Loucy (cell line): ENCODE measurements around the gene EIF1AX.

ENCODE experiments used
- H2AFZ ChIP-seq: fragments of 200-600 bp; sonication (generic); 2 replicates; pipeline ENCODE4 v1.6.0; 2016; ENCODE audit warnings: antibody characterized with exemption, mild to moderate bottlenecking, low read length, moderate library complexity
- H3F3A ChIP-seq: fragments of 200-600 bp; 2 replicates; pipeline ENCODE4 v1.6.0; 2016; ENCODE audit warnings: antibody characterized with exemption, low read depth, mild to moderate bottlenecking
- H3K27me3 ChIP-seq: fragments of 200-600 bp; sonication (generic); 2 replicates; pipeline ENCODE4 v1.6.1; 2014; ENCODE audit warnings: low read length, mild to moderate bottlenecking; ENCODE audit not compliant: insufficient read depth, poor library complexity, severe bottlenecking
- H3K36me3 ChIP-seq: fragments of 200-600 bp; sonication (generic); 2 replicates; pipeline ENCODE4 v1.6.1; 2016; ENCODE audit warnings: low read length; ENCODE audit not compliant: insufficient read depth
- H3K4me1 ChIP-seq: fragments of 200-600 bp; sonication (generic); 2 replicates; pipeline ENCODE4 v1.5.1; 2014; ENCODE audit warnings: low read length, mild to moderate bottlenecking; ENCODE audit not compliant: insufficient read depth, poor library complexity, severe bottlenecking
- H3K4me2 ChIP-seq: fragments of 200-600 bp; sonication (generic); 2 replicates; pipeline ENCODE4 v1.6.0; 2014; ENCODE audit warnings: antibody characterized with exemption, low read length, low read depth, mild to moderate bottlenecking; ENCODE audit not compliant: poor library complexity, severe bottlenecking
- H3K4me3 ChIP-seq: fragments of 200-600 bp; sonication (generic); 2 replicates; pipeline ENCODE4 v1.5.1; 2014; ENCODE audit warnings: low read length, mild to moderate bottlenecking, mixed read lengths; ENCODE audit not compliant: poor library complexity, severe bottlenecking
- H3K79me2 ChIP-seq: fragments of 200-600 bp; sonication (generic); 2 replicates; pipeline ENCODE4 v1.6.1; 2014; ENCODE audit warnings: low read length; ENCODE audit not compliant: insufficient read depth
- H3K9ac ChIP-seq: fragments of 200-600 bp; sonication (generic); 2 replicates; pipeline ENCODE4 v1.6.0; 2014; ENCODE audit warnings: mild to moderate bottlenecking, low read depth, low read length, moderate library complexity; ENCODE audit not compliant: poor library complexity, severe bottlenecking
- H3K9me2 ChIP-seq: fragments of 200-600 bp; sonication (generic); replicated peaks from 2 replicates; pipeline ENCODE4 v1.6.1; 2016; ENCODE audit warnings: low read depth, low read length, mixed read lengths
- H3K9me3 ChIP-seq: fragments of 200-600 bp; sonication (generic); 2 replicates; pipeline ENCODE4 v1.6.1; 2014; ENCODE audit warnings: mild to moderate bottlenecking, antibody characterized with exemption, low read length, low read depth; ENCODE audit not compliant: insufficient read depth
- H4K20me1 ChIP-seq: fragments of 200-600 bp; sonication (generic); 2 replicates; pipeline ENCODE4 v1.6.0; 2014; ENCODE audit warnings: antibody characterized with exemption, low read length, mild to moderate bottlenecking; ENCODE audit not compliant: insufficient read depth, poor library complexity, severe bottlenecking
- CTCF ChIP-seq: fragments of 200-600 bp; sonication (generic); conservative IDR thresholded peaks from 2 replicates; pipeline ENCODE4 v1.5.1; 2014; ENCODE audit warnings: mild to moderate bottlenecking, antibody characterized with exemption, low read length
- EZH2phosphoT487 ChIP-seq: fragments of 200-600 bp; IDR thresholded peaks from 2 replicates; pipeline ENCODE4 v1.6.1; 2018; ENCODE audit warnings: antibody characterized with exemption, mild to moderate bottlenecking, moderate library complexity, borderline replicate concordance

The EIF1AX gene

GRCh38 chrX:20149326-20149725 lies 7.7 kb upstream of the EIF1AX start:
- Histone ChIP-seq H3K9me2 (no peaks in the 10 kb centered on the region), H3K27me3 (no peaks in the 10 kb centered on the region), H4K20me1 (no peaks in the 10 kb centered on the region), H3K4me2 (no peak overlapping the region), H3K9me3 (no peaks in the 10 kb centered on the region), H3K9ac (no peak overlapping the region), H3K79me2 (no peaks in the 10 kb centered on the region), H2AFZ (no peak overlapping the region), H3F3A (no peaks in the 10 kb centered on the region; the same call in 1 of the 2 replicates), H3K4me1 (peaks cover 5% of the 10 kb centered on the region), H3K36me3 (peaks cover 20% of the 10 kb centered on the region; the same call in 1 of the 2 replicates), H3K4me3 (no peak overlapping the region)
- no peak for TF ChIP-seq EZH2phosphoT487
- no peak for TF ChIP-seq CTCF

DNA sequence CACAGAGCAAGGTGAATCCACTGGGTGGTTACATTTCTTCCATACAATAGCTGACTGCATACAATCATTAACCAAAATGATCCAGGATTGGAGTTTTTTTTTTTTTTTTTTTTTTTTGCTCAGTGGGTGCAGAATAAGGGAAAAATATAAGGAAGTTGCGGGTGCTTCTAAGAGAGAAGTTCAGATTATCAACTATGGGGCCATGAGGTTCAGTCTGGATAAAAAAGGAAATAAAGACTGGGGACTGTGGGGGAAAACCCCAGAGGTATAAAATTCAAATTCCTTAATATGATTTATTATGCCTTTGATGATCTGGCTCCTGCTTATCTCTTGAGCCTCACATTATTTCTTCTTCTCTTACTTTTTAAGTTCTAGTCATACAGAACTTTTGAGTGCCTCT lies 5.9 kb upstream of the EIF1AX start:
- Histone ChIP-seq H3K4me1 (peaks cover 14% of the 10 kb centered on the region), H2AFZ (no peak overlapping the region), H3K36me3 (peaks cover 10% of the 10 kb centered on the region; the same call in 1 of the 2 replicates), H3F3A (no peaks in the 10 kb centered on the region; the same call in 1 of the 2 replicates), H4K20me1 (no peaks in the 10 kb centered on the region), H3K9ac (no peak overlapping the region), H3K79me2 (no peaks in the 10 kb centered on the region), H3K27me3 (no peaks in the 10 kb centered on the region), H3K4me3 (no peak overlapping the region), H3K9me3 (no peaks in the 10 kb centered on the region), H3K4me2 (no peak overlapping the region), H3K9me2 (no peaks in the 10 kb centered on the region)
- TF ChIP-seq EZH2phosphoT487 (no peak), CTCF (no peak)

- Histone ChIP-seq H3K27me3 (no peaks in the 10 kb centered on the region), H4K20me1 (peaks cover 18% of the 10 kb centered on the region)
These were observed 2.9 kb upstream of the EIF1AX start for GRCh38 chrX:20144491-20144890.

More at GRCh38 chrX:20144491-20144890, 2.9 kb upstream of the EIF1AX start:
- Histone ChIP-seq H2AFZ (no peak overlapping the region), H3K9ac (no peak overlapping the region), H3K79me2 (peaks cover 19% of the 10 kb centered on the region), H3K4me2 (peak overlapping the region; percentile 16), H3K4me1 (peaks cover 28% of the 10 kb centered on the region), H3K4me3 (no peak overlapping the region), H3F3A (no peaks in the 10 kb centered on the region; the same call in 1 of the 2 replicates), H3K9me2 (no peaks in the 10 kb centered on the region), H3K36me3 (no peaks in the 10 kb centered on the region), H3K9me3 (no peaks in the 10 kb centered on the region)
- TF ChIP-seq CTCF (no peak), EZH2phosphoT487 (no peak)
